ENCODE data around the gene MRNIP.

MRNIP gene

DNA sequence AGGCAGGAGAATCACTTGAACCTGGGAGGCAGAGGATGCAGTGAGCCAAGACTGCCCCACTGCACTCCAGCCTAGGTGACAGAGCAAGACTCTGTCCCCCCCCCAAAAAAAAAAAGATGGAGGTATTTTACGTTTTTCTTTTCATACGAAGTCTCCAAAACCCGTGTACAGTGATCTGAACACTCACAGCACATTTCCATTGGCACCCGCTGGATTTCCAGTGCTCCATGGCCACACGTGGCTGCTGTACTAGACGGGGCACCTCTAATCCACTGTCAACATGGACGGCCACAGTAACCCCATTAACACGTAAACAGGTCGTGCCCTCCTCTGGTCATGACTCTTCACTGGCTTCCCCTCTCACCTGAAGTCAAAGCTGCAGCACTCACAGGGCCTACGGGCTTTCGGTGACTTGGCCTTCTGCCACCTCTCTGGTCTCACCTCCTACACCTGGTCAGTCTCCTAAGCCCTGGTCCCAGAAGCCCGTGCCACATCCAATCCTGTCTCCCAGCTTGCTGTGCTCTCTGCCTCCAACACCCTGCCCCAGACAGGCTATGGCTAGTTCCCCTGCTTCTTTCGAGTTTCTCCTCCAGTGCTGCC, 27.0 kb upstream of the MRNIP start:
- Histone ChIP-seq H3K36me3 (ENCODE audit: control insufficient read depth, insufficient read depth, low read length) (peaks cover 46% of the 10 kb centered on the region), H3K4me3 (replicated peaks; ENCODE audit: low read depth, low read length) (no peak overlapping the region)
- TF ChIP-seq, protein P1, sequence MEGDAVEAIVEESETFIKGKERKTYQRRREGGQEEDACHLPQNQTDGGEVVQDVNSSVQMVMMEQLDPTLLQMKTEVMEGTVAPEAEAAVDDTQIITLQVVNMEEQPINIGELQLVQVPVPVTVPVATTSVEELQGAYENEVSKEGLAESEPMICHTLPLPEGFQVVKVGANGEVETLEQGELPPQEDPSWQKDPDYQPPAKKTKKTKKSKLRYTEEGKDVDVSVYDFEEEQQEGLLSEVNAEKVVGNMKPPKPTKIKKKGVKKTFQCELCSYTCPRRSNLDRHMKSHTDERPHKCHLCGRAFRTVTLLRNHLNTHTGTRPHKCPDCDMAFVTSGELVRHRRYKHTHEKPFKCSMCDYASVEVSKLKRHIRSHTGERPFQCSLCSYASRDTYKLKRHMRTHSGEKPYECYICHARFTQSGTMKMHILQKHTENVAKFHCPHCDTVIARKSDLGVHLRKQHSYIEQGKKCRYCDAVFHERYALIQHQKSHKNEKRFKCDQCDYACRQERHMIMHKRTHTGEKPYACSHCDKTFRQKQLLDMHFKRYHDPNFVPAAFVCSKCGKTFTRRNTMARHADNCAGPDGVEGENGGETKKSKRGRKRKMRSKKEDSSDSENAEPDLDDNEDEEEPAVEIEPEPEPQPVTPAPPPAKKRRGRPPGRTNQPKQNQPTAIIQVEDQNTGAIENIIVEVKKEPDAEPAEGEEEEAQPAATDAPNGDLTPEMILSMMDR (IDR thresholded peaks at IDR 0.05; ENCODE audit: insufficient read depth, low read length, poor library complexity, severe bottlenecking), result no peak

DNA sequence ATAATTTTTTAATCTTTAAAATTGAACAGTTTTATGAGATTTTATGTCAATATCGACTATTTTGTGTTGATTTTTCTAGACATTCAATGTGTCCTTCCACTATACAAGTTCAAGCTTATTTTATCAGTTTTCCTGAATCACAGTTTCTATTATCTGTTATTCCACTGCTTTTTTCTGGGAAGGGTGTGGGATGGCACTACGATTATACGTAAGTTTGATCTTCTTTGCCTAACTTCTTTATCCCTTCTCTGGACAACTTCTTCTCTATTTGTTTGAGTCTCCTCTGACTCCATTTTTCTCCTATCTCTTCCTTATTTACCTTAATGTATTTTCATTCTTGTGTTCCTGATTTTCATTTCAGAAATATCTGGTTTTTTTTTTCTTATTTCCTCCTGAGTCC, 24.5 kb upstream of the MRNIP start:
- H3K4me3 ChIP-seq (replicated peaks; ENCODE audit: low read depth, low read length), result no peak overlapping the region
- no peak for DNase-seq (ENCODE audit: extremely low read depth, insufficient read length)
- TF ChIP-seq, protein P1 (IDR thresholded peaks at IDR 0.05; ENCODE audit: insufficient read depth, low read length, poor library complexity, severe bottlenecking), result no peak
- peaks cover 31% of the 10 kb centered on the region for H3K36me3 ChIP-seq (ENCODE audit: control insufficient read depth, insufficient read depth, low read length)
- no peaks in the 10 kb centered on the region for H3K27me3 ChIP-seq (replicated peaks; ENCODE audit: control insufficient read depth, insufficient read depth, low read length)

More for the DNA sequence above, 27.0 kb upstream of the MRNIP start:
- no peak for DNase-seq (ENCODE audit: extremely low read depth, insufficient read length)
- no peaks in the 10 kb centered on the region for H3K27me3 ChIP-seq (replicated peaks; ENCODE audit: control insufficient read depth, insufficient read depth, low read length)

GRCh38 chr5:179882338-179882737, 23.7 kb upstream of the MRNIP start:
- TF ChIP-seq, protein P1 (IDR thresholded peaks at IDR 0.05; ENCODE audit: insufficient read depth, low read length, poor library complexity, severe bottlenecking), result no peak
- H3K4me3 ChIP-seq (replicated peaks; ENCODE audit: low read depth, low read length), result no peak overlapping the region
- DNase-seq (ENCODE audit: extremely low read depth, insufficient read length), result no peak
- H3K27me3 ChIP-seq (replicated peaks; ENCODE audit: control insufficient read depth, insufficient read depth, low read length), result no peaks in the 10 kb centered on the region
- peaks cover 31% of the 10 kb centered on the region for H3K36me3 ChIP-seq (ENCODE audit: control insufficient read depth, insufficient read depth, low read length)

DNA sequence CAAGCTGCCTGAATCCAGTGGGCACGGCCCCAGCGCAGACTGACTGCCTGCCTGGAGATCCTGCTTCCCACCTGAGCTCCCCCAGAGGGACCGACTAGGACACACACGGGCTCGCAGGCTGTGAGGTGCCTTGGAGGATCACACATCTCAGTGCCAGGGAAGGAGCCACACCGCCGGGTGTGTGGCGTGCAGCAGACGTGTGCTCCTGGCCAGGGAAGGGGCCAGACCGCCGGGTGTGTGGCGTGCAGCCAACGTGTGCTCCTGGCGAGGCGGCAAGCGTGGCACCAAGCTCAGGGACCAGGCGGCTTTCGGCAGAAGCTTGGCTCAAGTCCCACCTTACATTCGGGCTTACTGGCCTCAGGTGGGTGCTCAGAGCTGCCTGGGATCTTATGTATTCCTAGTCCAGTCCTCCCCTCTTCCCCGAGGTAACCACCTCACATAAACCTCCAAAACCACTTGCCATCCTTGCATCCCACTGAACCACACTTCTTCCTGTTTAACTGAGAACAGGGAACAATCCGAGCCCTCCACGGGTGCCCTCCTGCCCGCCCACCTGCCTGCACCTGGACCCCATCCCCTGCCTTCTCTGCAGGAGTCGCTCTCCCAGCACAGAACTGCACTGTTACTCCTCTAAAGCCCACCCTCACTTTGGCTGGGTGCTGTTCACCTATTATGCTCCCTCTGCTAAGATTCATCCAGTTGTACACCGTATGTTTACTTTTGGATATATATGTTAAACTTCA, 22.4 kb upstream of the MRNIP start:
- TF ChIP-seq, protein P1 (IDR thresholded peaks at IDR 0.05; ENCODE audit: insufficient read depth, low read length, poor library complexity, severe bottlenecking), result no peak
- peaks cover 25% of the 10 kb centered on the region for H3K36me3 ChIP-seq (ENCODE audit: control insufficient read depth, insufficient read depth, low read length)
- no peaks in the 10 kb centered on the region for H3K27me3 ChIP-seq (replicated peaks; ENCODE audit: control insufficient read depth, insufficient read depth, low read length)
- H3K4me3 ChIP-seq (replicated peaks; ENCODE audit: low read depth, low read length), result no peak overlapping the region
- no peak for DNase-seq (ENCODE audit: extremely low read depth, insufficient read length)

DNA sequence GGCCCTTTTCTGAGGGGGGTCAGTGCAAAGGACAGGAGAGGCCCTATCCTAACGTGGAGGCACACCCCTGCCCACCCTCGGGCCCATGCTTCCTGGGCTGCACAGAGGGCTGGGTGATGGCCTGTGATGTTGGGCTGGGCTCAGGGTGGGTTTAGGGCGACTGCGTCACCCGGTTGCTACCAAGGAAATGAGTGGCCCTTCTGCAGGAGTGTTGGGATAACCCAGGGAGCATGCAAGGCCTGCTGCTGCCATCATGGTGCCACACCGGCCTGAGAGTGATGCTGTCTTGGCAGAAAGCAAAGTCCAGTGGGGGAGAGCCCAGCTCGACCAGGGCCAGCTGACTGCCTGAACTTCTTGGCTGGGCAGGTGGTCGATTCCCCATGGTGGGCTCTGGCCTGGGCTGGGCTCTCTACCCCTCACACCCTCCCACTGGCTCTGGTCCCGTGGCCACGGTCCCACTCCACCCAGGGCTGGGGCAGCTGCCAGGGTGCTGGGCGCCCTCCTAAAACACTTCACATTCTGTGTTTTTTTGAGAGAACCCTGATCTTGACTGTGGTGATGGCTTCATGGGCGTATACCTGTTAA, 21.5 kb upstream of the MRNIP start:
- Histone ChIP-seq H3K4me3 (replicated peaks; ENCODE audit: low read depth, low read length) (no peak overlapping the region), H3K36me3 (ENCODE audit: control insufficient read depth, insufficient read depth, low read length) (peaks cover 23% of the 10 kb centered on the region), H3K27me3 (replicated peaks; ENCODE audit: control insufficient read depth, insufficient read depth, low read length) (no peaks in the 10 kb centered on the region)
- DNase-seq (ENCODE audit: extremely low read depth, insufficient read length), result no peak
- TF ChIP-seq, protein P1 (IDR thresholded peaks at IDR 0.05; ENCODE audit: insufficient read depth, low read length, poor library complexity, severe bottlenecking), result no peak
